SK-N-SH treated with all-trans-retinoic acid at 6 μM for 48 hours (cell line): ENCODE measurements around the gene MGAT3.

ENCODE experiments used
- ATAC-seq: fragments of 200-7000 bp; cut with Tn5 transposase; 3 replicates; pipeline ENCODE4 v1.9.1; 2020; ENCODE audit warnings: mild to moderate bottlenecking, moderate library complexity
- BACH2 ChIP-seq: fragments of 250-450 bp; sonication (Bioruptor Pico); IDR thresholded peaks from 2 replicates; pipeline ENCODE4 v1.9.0; 2021; ENCODE audit warnings: mild to moderate bottlenecking, borderline replicate concordance
- CSDC2 ChIP-seq: fragments of 250-450 bp; sonication (Bioruptor Pico); IDR thresholded peaks from 2 replicates; pipeline ENCODE4 v1.5.0; 2020; ENCODE audit warnings: mild to moderate bottlenecking, moderate library complexity
- ISL1 ChIP-seq: fragments of 250-450 bp; sonication (Bioruptor Pico); IDR thresholded peaks from 2 replicates; pipeline ENCODE4 v2.1.2; 2022; ENCODE audit warnings: mild to moderate bottlenecking, moderate library complexity
- OSR1 ChIP-seq: fragments of 250-450 bp; sonication (Bioruptor Pico); IDR thresholded peaks from 2 replicates; pipeline ENCODE4 v1.8.0; 2022; ENCODE audit warnings: moderate library complexity, mild to moderate bottlenecking, inconsistent platforms
- PATZ1 ChIP-seq: fragments of 250-450 bp; sonication (Bioruptor Pico); IDR thresholded peaks from 2 replicates; pipeline ENCODE4 v1.8.0; 2020; ENCODE audit warnings: mild to moderate bottlenecking, moderate library complexity, borderline replicate concordance
- POU6F1 ChIP-seq: fragments of 250-450 bp; sonication (Bioruptor Pico); IDR thresholded peaks from 2 replicates; pipeline ENCODE4 v1.8.0; 2021; ENCODE audit warnings: low read depth, mild to moderate bottlenecking, moderate library complexity, borderline replicate concordance
- SNAI2 ChIP-seq: fragments of 250-450 bp; sonication (Bioruptor Pico); IDR thresholded peaks from 2 replicates; pipeline ENCODE4 v1.5.0; 2020; ENCODE audit warnings: mild to moderate bottlenecking, moderate library complexity
- TCF4 ChIP-seq: fragments of 250-450 bp; sonication (Bioruptor Pico); IDR thresholded peaks from 2 replicates; pipeline ENCODE4 v1.8.0; 2021; ENCODE audit warnings: mild to moderate bottlenecking, moderate library complexity, borderline replicate concordance
- TOX ChIP-seq: fragments of 250-450 bp; sonication (Bioruptor Pico); IDR thresholded peaks from 2 replicates; pipeline ENCODE4 v1.8.0; 2021; ENCODE audit warnings: mild to moderate bottlenecking, moderate library complexity, borderline replicate concordance
- ZC3H10 ChIP-seq: fragments of 250-450 bp; sonication (Bioruptor Pico); IDR thresholded peaks from 2 replicates; pipeline ENCODE4 v1.5.1; 2021; ENCODE audit warnings: mild to moderate bottlenecking, moderate library complexity
- ZFP3 ChIP-seq: fragments of 250-450 bp; sonication (Bioruptor Pico); IDR thresholded peaks from 2 replicates; pipeline ENCODE4 v1.5.0; 2020; ENCODE audit warnings: mild to moderate bottlenecking, moderate library complexity
- ZNF565 ChIP-seq: fragments of 450-650 bp; formaldehyde crosslinking; conservative IDR thresholded peaks from 2 replicates; pipeline ENCODE4 v1.5.0; 2020; ENCODE audit warnings: low read depth, mild to moderate bottlenecking, moderate library complexity
- ZNF70 ChIP-seq: fragments of 450-650 bp; formaldehyde crosslinking; IDR thresholded peaks from 2 replicates; pipeline ENCODE4 v1.5.0; 2020; ENCODE audit warnings: mild to moderate bottlenecking, moderate library complexity
- ZNF8 ChIP-seq: fragments of 450-650 bp; formaldehyde crosslinking; IDR thresholded peaks from 2 replicates; pipeline ENCODE4 v1.5.0; 2020; ENCODE audit warnings: mild to moderate bottlenecking, moderate library complexity
- TF ChIP-seq, protein P1 (sequence below): fragments of 250-450 bp; sonication (Bioruptor Pico); IDR thresholded peaks from 2 replicates; pipeline ENCODE4 v1.5.1; 2020; ENCODE audit warnings: low read depth, mild to moderate bottlenecking, moderate library complexity
- TF ChIP-seq, protein P2 (sequence below): fragments of 250-450 bp; sonication (Bioruptor Pico); IDR thresholded peaks from 2 replicates; pipeline ENCODE4 v1.5.1; 2021; ENCODE audit warnings: mild to moderate bottlenecking, moderate library complexity

Gene MGAT3

GRCh38 chr22:39468487-39469325 lies 11.9 kb downstream of the MGAT3 start:
- ATAC-seq = no peak
- TF ChIP-seq ZNF70 (CRISPR knock-in tag) (no peak), ZNF565 (CRISPR knock-in tag) (no peak), ZFP3 (CRISPR knock-in tag) (no peak), ISL1 (CRISPR knock-in tag) (no peak), OSR1 (CRISPR knock-in tag) (no peak), POU6F1 (no peak)
- TF ChIP-seq, protein P1, sequence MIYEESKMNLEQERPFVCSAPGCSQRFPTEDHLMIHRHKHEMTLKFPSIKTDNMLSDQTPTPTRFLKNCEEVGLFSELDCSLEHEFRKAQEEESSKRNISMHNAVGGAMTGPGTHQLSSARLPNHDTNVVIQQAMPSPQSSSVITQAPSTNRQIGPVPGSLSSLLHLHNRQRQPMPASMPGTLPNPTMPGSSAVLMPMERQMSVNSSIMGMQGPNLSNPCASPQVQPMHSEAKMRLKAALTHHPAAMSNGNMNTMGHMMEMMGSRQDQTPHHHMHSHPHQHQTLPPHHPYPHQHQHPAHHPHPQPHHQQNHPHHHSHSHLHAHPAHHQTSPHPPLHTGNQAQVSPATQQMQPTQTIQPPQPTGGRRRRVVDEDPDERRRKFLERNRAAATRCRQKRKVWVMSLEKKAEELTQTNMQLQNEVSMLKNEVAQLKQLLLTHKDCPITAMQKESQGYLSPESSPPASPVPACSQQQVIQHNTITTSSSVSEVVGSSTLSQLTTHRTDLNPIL (CRISPR knock-in tag) = no peak

DNA sequence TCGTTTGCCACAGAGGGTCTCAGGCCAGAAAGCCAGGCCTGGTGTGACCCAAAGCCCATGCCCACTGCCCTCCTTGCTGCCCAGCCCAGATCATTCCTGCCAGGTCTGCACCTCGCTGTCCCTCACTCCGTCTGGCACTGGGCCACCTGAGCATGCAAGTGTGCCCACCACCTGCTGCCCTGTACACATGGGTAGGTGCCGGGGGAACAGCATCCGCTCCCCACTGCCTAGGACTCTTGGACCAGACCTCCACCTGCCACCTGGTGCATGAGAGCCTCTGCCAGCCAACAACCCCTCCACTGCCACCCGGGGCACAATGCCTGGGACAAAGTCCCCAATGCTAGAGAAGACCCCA lies 12.5 kb downstream of the MGAT3 start:
- no peak for ATAC-seq
- TF ChIP-seq ZNF8 (CRISPR knock-in tag) (no peak), BACH2 (CRISPR knock-in tag) (no peak), CSDC2 (CRISPR knock-in tag) (no peak), PATZ1 (no peak), OSR1 (CRISPR knock-in tag) (no peak), SNAI2 (no peak), TCF4 (CRISPR knock-in tag) (no peak), TOX (CRISPR knock-in tag) (no peak), ZC3H10 (CRISPR knock-in tag) (no peak)
- TF ChIP-seq, protein P1 (CRISPR knock-in tag) = no peak
- TF ChIP-seq, protein P2, sequence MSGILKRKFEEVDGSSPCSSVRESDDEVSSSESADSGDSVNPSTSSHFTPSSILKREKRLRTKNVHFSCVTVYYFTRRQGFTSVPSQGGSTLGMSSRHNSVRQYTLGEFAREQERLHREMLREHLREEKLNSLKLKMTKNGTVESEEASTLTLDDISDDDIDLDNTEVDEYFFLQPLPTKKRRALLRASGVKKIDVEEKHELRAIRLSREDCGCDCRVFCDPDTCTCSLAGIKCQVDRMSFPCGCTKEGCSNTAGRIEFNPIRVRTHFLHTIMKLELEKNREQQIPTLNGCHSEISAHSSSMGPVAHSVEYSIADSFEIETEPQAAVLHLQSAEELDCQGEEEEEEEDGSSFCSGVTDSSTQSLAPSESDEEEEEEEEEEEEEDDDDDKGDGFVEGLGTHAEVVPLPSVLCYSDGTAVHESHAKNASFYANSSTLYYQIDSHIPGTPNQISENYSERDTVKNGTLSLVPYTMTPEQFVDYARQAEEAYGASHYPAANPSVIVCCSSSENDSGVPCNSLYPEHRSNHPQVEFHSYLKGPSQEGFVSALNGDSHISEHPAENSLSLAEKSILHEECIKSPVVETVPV (CRISPR knock-in tag) = no peak

- TF ChIP-seq, protein P1 (CRISPR knock-in tag) = no peak
- TF ChIP-seq TCF4 (CRISPR knock-in tag) (no peak), PATZ1 (no peak)
- TF ChIP-seq, all 23 proteins: peak for 0
- ATAC-seq = no peak
Measured at GRCh38 chr22:39469681-39470450, 13.1 kb downstream of the MGAT3 start.
